ENCODE measurements around the gene ZNF888. TPM values are rescaled to one million over a fixed set of nuclear protein-coding genes. Genes with fewer than 3 reads are reported as not detected.
"Not testable (repeated sequence)": the region's sequence is repeated elsewhere in the genome, so short reads cannot be mapped to it uniquely, and the experiment has no call there.

Gene ZNF888
- total RNA-seq, 1 donor from 2014 or later: 4.7 TPM

GRCh38 chr19:52941941-52942385 lies 18.7 kb upstream of the ZNF888 start:
- DNase-seq (ENCODE audit: low read depth in 2 of 2): peak in 1 of 2 donors; percentile 35

- not testable (repeated sequence) for DNase-seq (ENCODE audit: low read depth in 2 of 2)
Observed at GRCh38 chr19:52941523-52941922, 18.3 kb upstream of the ZNF888 start.

GRCh38 chr19:52940905-52941304 lies 17.7 kb upstream of the ZNF888 start:
- DNase-seq (ENCODE audit: low read depth in 2 of 2): not testable (repeated sequence)

- DNase-seq (ENCODE audit: low read depth in 2 of 2): no peak
Observed at GRCh38 chr19:52938761-52939160, 15.5 kb upstream of the ZNF888 start.

GRCh38 chr19:52936954-52937325 lies 13.7 kb upstream of the ZNF888 start:
- DNase-seq (ENCODE audit: low read depth in 2 of 2): no peak

GRCh38 chr19:52936151-52936953 lies 13.1 kb upstream of the ZNF888 start:
- DNase-seq (ENCODE audit: low read depth in 2 of 2): peak in 1 of 2 donors; percentile 15

- peak in 1 of 2 donors; percentile 10 for DNase-seq (ENCODE audit: low read depth in 2 of 2)
Observed at GRCh38 chr19:52935434-52935833, 12.2 kb upstream of the ZNF888 start.

GRCh38 chr19:52924641-52925040 lies 1.4 kb upstream of the ZNF888 start:
- DNase-seq (ENCODE audit: low read depth in 2 of 2): not testable (repeated sequence)

GRCh38 chr19:52923778-52924593 lies 758 bp upstream of the ZNF888 start:
- peak in 1 of 2 donors; percentile 41 for DNase-seq (ENCODE audit: low read depth in 2 of 2)

GRCh38 chr19:52917531-52917930 lies 5.7 kb downstream of the ZNF888 start:
- no peak for DNase-seq (ENCODE audit: low read depth in 2 of 2)

GRCh38 chr19:52910648-52911047 lies 12.6 kb downstream of the ZNF888 start:
- DNase-seq (ENCODE audit: low read depth in 2 of 2): no peak

GRCh38 chr19:52904052-52904780 lies 19.0 kb downstream of the ZNF888 start:
- DNase-seq (ENCODE audit: low read depth in 2 of 2): not testable (repeated sequence)

GRCh38 chr19:52901842-52902241 lies 21.4 kb downstream of the ZNF888 start:
- no peak for DNase-seq (ENCODE audit: low read depth in 2 of 2)

- DNase-seq (ENCODE audit: low read depth in 2 of 2): not testable (repeated sequence)
Observed at GRCh38 chr19:52898596-52898995, 24.6 kb downstream of the ZNF888 start.

- DNase-seq (ENCODE audit: low read depth in 2 of 2): peak in 1 of 2 donors; percentile 0
Observed at GRCh38 chr19:52898101-52898500, 25.1 kb downstream of the ZNF888 start.

- DNase-seq (ENCODE audit: low read depth in 2 of 2): peak; percentile 89 to 96
Observed at GRCh38 chr19:52897138-52897935, 25.9 kb downstream of the ZNF888 start, which contains the start of gene ZNF320. Gene ZNF320 (minus strand): TSS chr19:52897635. CDS start chr19:52890255, 7,380 bp downstream.

GRCh38 chr19:52896431-52897137 lies 26.6 kb downstream of the ZNF888 start:
- peak in 1 of 2 donors; percentile 36 for DNase-seq (ENCODE audit: low read depth in 2 of 2)

- no peak for DNase-seq (ENCODE audit: low read depth in 2 of 2)
Observed at GRCh38 chr19:52891336-52891735, 31.9 kb downstream of the ZNF888 start.

GRCh38 chr19:52889931-52890330 lies 33.3 kb downstream of the ZNF888 start:
- DNase-seq (ENCODE audit: low read depth in 2 of 2): no peak

- no peak for DNase-seq (ENCODE audit: low read depth in 2 of 2)
Observed at GRCh38 chr19:52889076-52889475, 34.2 kb downstream of the ZNF888 start.

Data from dermis microvascular lymphatic vessel endothelial cell (primary cell).